ENCODE data around the gene AUP1. TPM values are rescaled to one million over a fixed set of nuclear protein-coding genes. Genes with fewer than 3 reads are reported as not detected.

AUP1 gene
- total and polyA plus RNA-seq, 2 experiments from 2014 or later, result 98.7 to 105 TPM

- H3K4me3 ChIP-seq, result no peak overlapping the region
- H3K36me3 ChIP-seq (ENCODE audit: insufficient read depth), result peaks cover 8% of the 10 kb centered on the region
- Mint-ChIP-seq H3K27ac (no peak overlapping the region), H3K4me3 (no peak overlapping the region; the same call in 2 of the 3 replicates), H3K27me3 (ENCODE audit: insufficient read depth, low read depth, poor library complexity) (peaks cover 12% of the 10 kb centered on the region), H3K36me3 (ENCODE audit: low read depth) (peaks cover 48% of the 10 kb centered on the region), H3K4me1 (peaks cover 14% of the 10 kb centered on the region), H3K9me3 (no peaks in the 10 kb centered on the region; the same call in 2 of the 3 replicates)
- no peak overlapping the region for H3K4me2 ChIP-seq
- H3K27ac ChIP-seq (ENCODE audit: low read depth), result no peak overlapping the region
- H3K27me3 ChIP-seq (ENCODE audit: insufficient read depth), result no peaks in the 10 kb centered on the region
- peaks cover 7% of the 10 kb centered on the region; the same call in 1 of the 2 replicates for H4K20me1 ChIP-seq (replicated peaks; ENCODE audit: insufficient read depth)
- H3K9me2 ChIP-seq (ENCODE audit: insufficient read depth), result no peaks in the 10 kb centered on the region
- peaks cover 7% of the 10 kb centered on the region; the same call in 1 of the 2 replicates for H3K4me1 ChIP-seq (ENCODE audit: insufficient read depth)
- no peak overlapping the region for H2AFZ ChIP-seq
- peaks cover 18% of the 10 kb centered on the region for H3K79me2 ChIP-seq (replicated peaks; ENCODE audit: insufficient read depth)
- DNase-seq (ENCODE audit: low spot score) (no peak), ATAC-seq (no peak)
- H3F3A ChIP-seq (replicated peaks; ENCODE audit: low read depth), result 0 out of 2 replicates have a peak, but pooled peaks cover 9% of the 10 kb centered on the region
- TF ChIP-seq CREB1 (CRISPR knock-in tag; IDR thresholded peaks at IDR 0.05; ENCODE audit: low read depth), result no peak
- TF ChIP-seq CTCF (conservative IDR thresholded peaks at IDR 0.05; ENCODE audit: low read depth in 2 of 2), result no peak
- TF ChIP-seq ZNF331 (CRISPR knock-in tag; IDR thresholded peaks at IDR 0.05; ENCODE audit: low read depth), result no peak
- TF ChIP-seq JUNB (IDR thresholded peaks at IDR 0.05; ENCODE audit: unreplicated experiment), result no peak
- TF ChIP-seq ETS1 (IDR thresholded peaks at IDR 0.05), result no peak
- TF ChIP-seq STAT1 (IDR thresholded peaks at IDR 0.05; ENCODE audit: unreplicated experiment), result no peak
- TF ChIP-seq ZNF462 (CRISPR knock-in tag; IDR thresholded peaks at IDR 0.05), result no peak
- no peak for TF ChIP-seq REST (IDR thresholded peaks at IDR 0.05; ENCODE audit: unreplicated experiment)
Measured at GRCh38 chr2:74531666-74532065, 2.2 kb upstream of the AUP1 start.
